Heart left ventricle (tissue), 13 donors: ENCODE data around the gene ARHGEF10L.

Experiments used
- POLR2A ChIP-seq, 2 donors: fragments of 450-650 bp; IDR thresholded peaks; one replicate each; pipeline ENCODE4 v1.6.1; 2017; ENCODE audit warnings: antibody characterized with exemption in 2 of 2, mild to moderate bottlenecking in 2 of 2, moderate library complexity in 2 of 2
- TF ChIP-seq, protein P1 (sequence below), 12 donors: fragments of 200-600 bp; sonication (generic) in 4 of 12; IDR thresholded peaks; one replicate each; pipeline versions ENCODE4 v1.5.0 to v1.8.0; 2018 to 2022; ENCODE audit warnings: antibody characterized with exemption in 12 of 12, mild to moderate bottlenecking in 5 of 12
- donor health status: ischemic (EF 13 %, LVEDD 7.1; RV severe dilation, severe dysfunction).
- donor health status: DM: no; HTN: yes; CAD: no.
- donor health status: DM: no; HTN: no; CAD: no.
- donor health status: ischemic (EF 25% LVEDD 6.9; RV normal size, moderate dysfunction).
- donor health status: ischemic (EF 25% LVEDD 5.7; RV mildly dilated, moderate dysfunction).
- donor health status: ischemic (EF 35%, LVEDD 5.7; RV mildly dilated, moderate dysfunction).
- donor health status: nonischemic (EF 11% LVEDD 7.7; RV severe dilation, severe dysfunction).
- donor health status: DM: yes; HTN: yes; CAD: no.
- donor health status: PGD.
- donor health status: ischemic (EF 29% LVEDD 5.4; RV normal size, mild dysfunction).
- donor health status: nonischemic (EF 23%, LVEDD 6.1; RV moderate dilation, normal function).

- TF ChIP-seq, protein P1, sequence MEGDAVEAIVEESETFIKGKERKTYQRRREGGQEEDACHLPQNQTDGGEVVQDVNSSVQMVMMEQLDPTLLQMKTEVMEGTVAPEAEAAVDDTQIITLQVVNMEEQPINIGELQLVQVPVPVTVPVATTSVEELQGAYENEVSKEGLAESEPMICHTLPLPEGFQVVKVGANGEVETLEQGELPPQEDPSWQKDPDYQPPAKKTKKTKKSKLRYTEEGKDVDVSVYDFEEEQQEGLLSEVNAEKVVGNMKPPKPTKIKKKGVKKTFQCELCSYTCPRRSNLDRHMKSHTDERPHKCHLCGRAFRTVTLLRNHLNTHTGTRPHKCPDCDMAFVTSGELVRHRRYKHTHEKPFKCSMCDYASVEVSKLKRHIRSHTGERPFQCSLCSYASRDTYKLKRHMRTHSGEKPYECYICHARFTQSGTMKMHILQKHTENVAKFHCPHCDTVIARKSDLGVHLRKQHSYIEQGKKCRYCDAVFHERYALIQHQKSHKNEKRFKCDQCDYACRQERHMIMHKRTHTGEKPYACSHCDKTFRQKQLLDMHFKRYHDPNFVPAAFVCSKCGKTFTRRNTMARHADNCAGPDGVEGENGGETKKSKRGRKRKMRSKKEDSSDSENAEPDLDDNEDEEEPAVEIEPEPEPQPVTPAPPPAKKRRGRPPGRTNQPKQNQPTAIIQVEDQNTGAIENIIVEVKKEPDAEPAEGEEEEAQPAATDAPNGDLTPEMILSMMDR (IDR thresholded peaks at IDR 0.05), result no peak
- no peak for TF ChIP-seq POLR2A (IDR thresholded peaks at IDR 0.05)
Observed at GRCh38 chr1:17637055-17637454, 97.6 kb downstream of the ARHGEF10L start.
